Astrocyte (in vitro differentiated cells and primary cell): ENCODE results near the gene NKX1-2. TPM values are rescaled to one million over a fixed set of nuclear protein-coding genes. Genes with fewer than 3 reads are reported as not detected.
A peak's percentile ranks its signal among the peaks of the same experiment; 100 is the strongest.

Source experiments
- DNase-seq: peaks from one replicate; pipeline ENCODE4 v3.0.0-alpha.2; 2010; ENCODE audit warnings: low read depth
- FAIRE-seq: peaks from 2 replicates; lab custom pipeline; 2011; peaks lifted over from hg19 to GRCh38; lab: Jason Lieb, UNC
- H2AFZ ChIP-seq: 2 replicates; pipeline ENCODE4 v1.6.0; 2012; ENCODE audit warnings: low read depth, low read length, inconsistent platforms
- H3K27ac ChIP-seq: 2 replicates; pipeline ENCODE4 v1.5.1; 2011; ENCODE audit warnings: low read depth, low read length, inconsistent platforms
- H3K27me3 ChIP-seq: 2 replicates; pipeline ENCODE4 v1.6.0; 2011; ENCODE audit warnings: low read length, inconsistent platforms; ENCODE audit not compliant: insufficient read depth
- H3K36me3 ChIP-seq: 2 replicates; pipeline ENCODE4 v1.5.1; 2011; ENCODE audit warnings: low read length, inconsistent platforms; ENCODE audit not compliant: insufficient read depth
- H3K4me1 ChIP-seq: 2 replicates; pipeline ENCODE4 v1.5.1; 2011; ENCODE audit warnings: low read length, inconsistent platforms; ENCODE audit not compliant: insufficient read depth
- H3K4me2 ChIP-seq: 2 replicates; pipeline ENCODE4 v1.6.0; 2012; ENCODE audit warnings: low read length, inconsistent platforms
- H3K4me3 ChIP-seq: 2 replicates; pipeline ENCODE4 v1.5.1; 2011; ENCODE audit warnings: low read depth, mild to moderate bottlenecking, low read length, inconsistent platforms; ENCODE audit not compliant: insufficient read depth
- H3K79me2 ChIP-seq: 2 replicates; pipeline ENCODE4 v1.6.0; 2012; ENCODE audit warnings: mild to moderate bottlenecking, low read length, inconsistent platforms; ENCODE audit not compliant: insufficient read depth
- H3K9ac ChIP-seq: 2 replicates; pipeline ENCODE4 v1.6.0; 2012; ENCODE audit warnings: mild to moderate bottlenecking, low read length, inconsistent platforms
- H3K9me3 ChIP-seq: 2 replicates; pipeline ENCODE4 v1.5.1; 2012; ENCODE audit warnings: low read depth, mild to moderate bottlenecking, low read length, inconsistent platforms; ENCODE audit not compliant: insufficient read depth
- H4K20me1 ChIP-seq: 2 replicates; pipeline ENCODE4 v1.6.0; 2012; ENCODE audit warnings: low read length, inconsistent platforms; ENCODE audit not compliant: insufficient read depth
- H3K27ac Mint-ChIP-seq: one replicate; pipeline ENCODE4 v1.8.0; 2021; ENCODE audit warnings: mild to moderate bottlenecking, mixed read lengths; ENCODE audit not compliant: unreplicated experiment
- H3K27me3 Mint-ChIP-seq: one replicate; pipeline ENCODE4 v1.8.0; 2021; ENCODE audit warnings: low read depth, mixed read lengths; ENCODE audit not compliant: unreplicated experiment
- H3K36me3 Mint-ChIP-seq: one replicate; pipeline ENCODE4 v1.8.0; 2021; ENCODE audit warnings: low read depth, mixed read lengths; ENCODE audit not compliant: unreplicated experiment
- H3K4me1 Mint-ChIP-seq: one replicate; pipeline ENCODE4 v1.8.0; 2021; ENCODE audit warnings: low read depth, mixed read lengths; ENCODE audit not compliant: unreplicated experiment
- H3K4me3 Mint-ChIP-seq: one replicate; pipeline ENCODE4 v1.8.0; 2021; ENCODE audit warnings: mild to moderate bottlenecking, moderate library complexity, mixed read lengths; ENCODE audit not compliant: unreplicated experiment
- H3K9me3 Mint-ChIP-seq: one replicate; pipeline ENCODE4 v1.8.0; 2021; ENCODE audit warnings: mild to moderate bottlenecking, mixed read lengths; ENCODE audit not compliant: unreplicated experiment
- EZH2 ChIP-seq: IDR thresholded peaks from 2 replicates; pipeline ENCODE4 v1.6.1; 2012; ENCODE audit warnings: mild to moderate bottlenecking, low read length, inconsistent platforms; ENCODE audit not compliant: insufficient read depth
- total RNA-seq: library from RNA; stranded (reverse); gene quantifications from 2 replicates; pipeline ENCODE4 v1.2.1, GENCODE V29; 2021
- TF ChIP-seq, protein P1 (sequence below): IDR thresholded peaks from 2 replicates; pipeline ENCODE4 v1.5.1; 2011; ENCODE audit warnings: low read depth, mild to moderate bottlenecking, inconsistent platforms, low read length, moderate library complexity; ENCODE audit not compliant: insufficient read depth

Gene NKX1-2
- total RNA-seq, 1 donor from 2014 or later: not detected

DNA sequence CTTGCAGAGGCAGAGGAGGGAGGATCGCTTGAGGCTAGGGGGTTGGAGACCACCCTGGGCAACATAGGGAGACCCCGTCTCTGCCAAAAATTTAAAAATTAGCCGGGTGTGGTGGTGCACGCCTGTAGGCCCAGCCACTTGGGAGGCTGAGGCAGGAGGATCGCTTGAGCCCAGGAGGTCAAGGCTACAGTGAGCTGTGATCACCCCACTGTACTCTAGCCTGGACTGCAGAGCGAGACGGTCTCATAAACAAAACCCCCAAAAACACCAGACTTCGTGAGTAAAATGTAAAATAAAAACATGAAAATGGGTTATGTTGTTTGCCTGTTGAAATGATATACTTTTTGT lies 12.5 kb upstream of the NKX1-2 start:
- H3K27ac Mint-ChIP-seq: no peak overlapping the region
- H3K4me1 Mint-ChIP-seq: peaks cover 3% of the 10 kb centered on the region

DNA sequence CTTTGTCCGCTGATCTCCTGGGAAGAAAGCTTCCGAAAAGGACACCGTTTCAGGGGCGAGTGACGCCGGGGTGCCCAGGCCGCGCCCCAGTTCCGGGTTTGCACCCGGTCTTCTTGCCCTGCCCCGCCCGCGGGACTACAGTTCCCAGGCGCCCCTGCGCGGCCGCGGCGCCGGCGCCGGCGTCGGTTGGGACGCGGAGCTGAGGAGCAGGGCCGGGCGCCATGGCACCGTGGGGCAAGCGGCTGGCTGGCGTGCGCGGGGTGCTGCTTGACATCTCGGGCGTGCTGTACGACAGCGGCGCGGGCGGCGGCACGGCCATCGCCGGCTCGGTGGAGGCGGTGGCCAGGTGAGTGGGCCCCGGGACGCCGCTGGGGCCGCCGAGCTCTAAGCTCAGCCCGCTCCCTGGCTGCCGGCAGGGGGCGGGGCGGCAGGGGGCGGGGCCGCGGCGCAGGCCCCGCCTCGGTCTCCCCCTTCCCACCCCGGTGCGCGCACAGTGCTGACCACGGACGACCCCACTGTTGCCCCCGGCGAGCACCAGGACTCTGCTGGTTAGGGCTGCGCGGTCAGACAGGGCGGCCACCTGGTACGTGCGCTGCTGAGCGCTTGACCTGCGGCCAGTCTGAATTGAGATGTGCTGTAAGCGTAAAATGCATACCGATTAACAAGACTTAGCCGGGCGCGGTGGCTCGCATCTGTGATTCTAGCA lies 12.0 kb upstream of the NKX1-2 start, which contains the start of gene LHPP:
TSS of gene LHPP (plus strand) at position 182 of the 706 bp plus-strand sequence. CDS start at position 222, 40 bp downstream.
- peaks cover 4% of the 10 kb centered on the region for H3K4me1 ChIP-seq
- H4K20me1 ChIP-seq: peaks cover 9% of the 10 kb centered on the region
- peak; percentile 54 for DNase-seq
- H3K4me1 Mint-ChIP-seq: peaks cover 3% of the 10 kb centered on the region
- H3K9ac ChIP-seq: peak within 1 kb of the TSS; percentile 74
- FAIRE-seq: no peak
- H3K36me3 ChIP-seq: no peaks in the 10 kb centered on the region
- peak within 1 kb of the TSS; percentile 96 for H3K4me2 ChIP-seq
- peaks cover 7% of the 10 kb centered on the region for H3K9me3 Mint-ChIP-seq
- H3K27me3 Mint-ChIP-seq: peaks cover 5% of the 10 kb centered on the region
- peak within 1 kb of the TSS; percentile 77 for H3K4me3 ChIP-seq
- no peaks in the 10 kb centered on the region for H3K79me2 ChIP-seq
- H3K27ac ChIP-seq: peak within 1 kb of the TSS; percentile 53
- TF ChIP-seq, protein P1, sequence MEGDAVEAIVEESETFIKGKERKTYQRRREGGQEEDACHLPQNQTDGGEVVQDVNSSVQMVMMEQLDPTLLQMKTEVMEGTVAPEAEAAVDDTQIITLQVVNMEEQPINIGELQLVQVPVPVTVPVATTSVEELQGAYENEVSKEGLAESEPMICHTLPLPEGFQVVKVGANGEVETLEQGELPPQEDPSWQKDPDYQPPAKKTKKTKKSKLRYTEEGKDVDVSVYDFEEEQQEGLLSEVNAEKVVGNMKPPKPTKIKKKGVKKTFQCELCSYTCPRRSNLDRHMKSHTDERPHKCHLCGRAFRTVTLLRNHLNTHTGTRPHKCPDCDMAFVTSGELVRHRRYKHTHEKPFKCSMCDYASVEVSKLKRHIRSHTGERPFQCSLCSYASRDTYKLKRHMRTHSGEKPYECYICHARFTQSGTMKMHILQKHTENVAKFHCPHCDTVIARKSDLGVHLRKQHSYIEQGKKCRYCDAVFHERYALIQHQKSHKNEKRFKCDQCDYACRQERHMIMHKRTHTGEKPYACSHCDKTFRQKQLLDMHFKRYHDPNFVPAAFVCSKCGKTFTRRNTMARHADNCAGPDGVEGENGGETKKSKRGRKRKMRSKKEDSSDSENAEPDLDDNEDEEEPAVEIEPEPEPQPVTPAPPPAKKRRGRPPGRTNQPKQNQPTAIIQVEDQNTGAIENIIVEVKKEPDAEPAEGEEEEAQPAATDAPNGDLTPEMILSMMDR: no peak
- no peak for TF ChIP-seq EZH2
- peak within 1 kb of the TSS; percentile 87 for H3K4me3 Mint-ChIP-seq
- peaks cover 10% of the 10 kb centered on the region for H3K27me3 ChIP-seq
- peak within 1 kb of the TSS; percentile 98 for H2AFZ ChIP-seq
- no peaks in the 10 kb centered on the region for H3K36me3 Mint-ChIP-seq
- no peaks in the 10 kb centered on the region for H3K9me3 ChIP-seq
- H3K27ac Mint-ChIP-seq: peak within 1 kb of the TSS; percentile 10

More for the DNA sequence above, 12.5 kb upstream of the NKX1-2 start:
- Histone ChIP-seq H4K20me1 (peaks cover 9% of the 10 kb centered on the region), H3K9me3 (no peaks in the 10 kb centered on the region), H3K79me2 (no peaks in the 10 kb centered on the region), H3K4me3 (peak overlapping the region; percentile 77), H3K4me2 (peak overlapping the region; percentile 96), H3K9ac (peak overlapping the region; percentile 74), H3K27ac (peak overlapping the region; percentile 26), H3K36me3 (no peaks in the 10 kb centered on the region), H3K4me1 (peaks cover 4% of the 10 kb centered on the region), H2AFZ (peak overlapping the region; percentile 98), H3K27me3 (peaks cover 10% of the 10 kb centered on the region)
- peak overlapping the region; percentile 87 for H3K4me3 Mint-ChIP-seq
- peaks cover 4% of the 10 kb centered on the region for H3K27me3 Mint-ChIP-seq
- FAIRE-seq (no peak), DNase-seq (no peak)
- H3K36me3 Mint-ChIP-seq: no peaks in the 10 kb centered on the region
- H3K9me3 Mint-ChIP-seq: peaks cover 7% of the 10 kb centered on the region
- TF ChIP-seq EZH2: no peak
- TF ChIP-seq, protein P1: no peak

DNA sequence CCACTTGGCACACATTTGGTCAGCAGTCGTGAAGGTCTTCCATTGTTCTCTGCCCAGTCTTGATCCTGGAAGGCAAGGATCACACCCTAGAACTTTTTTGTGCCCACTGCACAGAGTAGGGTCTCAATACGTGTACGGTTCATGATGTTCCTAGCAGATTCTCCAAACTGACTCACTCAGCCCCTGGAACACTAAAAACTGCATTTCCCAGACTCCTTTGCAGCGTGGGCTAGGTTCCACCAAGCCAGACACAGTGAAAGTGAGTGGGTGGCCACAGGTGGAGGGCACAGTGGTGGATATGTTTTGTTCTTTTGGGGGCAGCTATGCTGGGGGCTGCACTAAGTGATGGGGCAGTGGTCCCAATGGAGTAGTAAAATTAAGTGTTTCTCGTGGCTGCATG lies 10.3 kb upstream of the NKX1-2 start:
- Histone ChIP-seq H3K4me2 (no peak overlapping the region), H3K27me3 (peaks cover 19% of the 10 kb centered on the region), H3K27ac (no peak overlapping the region), H3K9ac (no peak overlapping the region), H3K36me3 (no peaks in the 10 kb centered on the region), H4K20me1 (peaks cover 9% of the 10 kb centered on the region), H2AFZ (no peak overlapping the region), H3K4me3 (no peak overlapping the region), H3K9me3 (no peaks in the 10 kb centered on the region), H3K79me2 (no peaks in the 10 kb centered on the region), H3K4me1 (peaks cover 4% of the 10 kb centered on the region)
- TF ChIP-seq, protein P1: no peak
- no peak for TF ChIP-seq EZH2
- DNase-seq (no peak), FAIRE-seq (no peak)
- H3K9me3 Mint-ChIP-seq: peaks cover 7% of the 10 kb centered on the region
- H3K4me3 Mint-ChIP-seq: no peak overlapping the region
- H3K27me3 Mint-ChIP-seq: peaks cover 13% of the 10 kb centered on the region
- H3K27ac Mint-ChIP-seq: no peak overlapping the region
- H3K36me3 Mint-ChIP-seq: no peaks in the 10 kb centered on the region
- peaks cover 3% of the 10 kb centered on the region for H3K4me1 Mint-ChIP-seq
